GM23338 (cell line): ENCODE measurements around the gene SCN11A.

Experiments
- CTCF ChIP-seq, 2 experiments: fragments of 200-600 bp in 1 of 2; sonication (generic) in 1 of 2; conservative IDR thresholded peaks; 2 replicates each; pipeline versions ENCODE4 v1.5.1 to v1.6.1; 2016 to 2017; ENCODE audit warnings: antibody characterized with exemption in 2 of 2, low read depth in 2 of 2, mild to moderate bottlenecking in 2 of 2, moderate library complexity in 1 of 2
- EZH2 ChIP-seq: fragments of 200-600 bp; sonication (generic); IDR thresholded peaks from one replicate; pipeline ENCODE4 v1.8.0; 2017; ENCODE audit warnings: antibody characterized with exemption, mild to moderate bottlenecking, low read depth; ENCODE audit not compliant: unreplicated experiment
- EZH2phosphoT487 ChIP-seq: fragments of 200-600 bp; sonication (generic); IDR thresholded peaks from one replicate; pipeline ENCODE4 v1.8.1; 2018; ENCODE audit warnings: antibody characterized with exemption; ENCODE audit not compliant: unreplicated experiment
- POLR2AphosphoS5 ChIP-seq: IDR thresholded peaks from 2 replicates; pipeline ENCODE4 v1.6.1; 2016; ENCODE audit warnings: antibody characterized with exemption, low read depth
- REST ChIP-seq: IDR thresholded peaks from one replicate; pipeline ENCODE4 v1.6.1; 2018; ENCODE audit warnings: antibody characterized with exemption; ENCODE audit not compliant: unreplicated experiment

GRCh38 chr3:39005295-39005694, 46.4 kb downstream of the SCN11A start:
- TF ChIP-seq EZH2 = no peak
- no peak for TF ChIP-seq CTCF (conservative IDR thresholded peaks at IDR 0.05; ENCODE audit: low read depth in 2 of 2)
- no peak for TF ChIP-seq POLR2AphosphoS5
- TF ChIP-seq EZH2phosphoT487 = no peak
- no peak for TF ChIP-seq REST
